Lung (tissue), 12 donors: ENCODE results near the gene JDP2. TPM values are rescaled to one million over a fixed set of nuclear protein-coding genes. Genes with fewer than 3 reads are reported as not detected.

Source experiments
- ATAC-seq: fragments of 200-7000 bp; cut with Tn5 transposase; one replicate; pipeline ENCODE4 v1.9.1; 2020; ENCODE audit warnings: moderate number of reproducible peaks; ENCODE audit not compliant: insufficient read depth, low FRiP score
- DNase-seq, 3 donors: peaks; one replicate each; pipeline ENCODE4 v3.0.0-alpha.2; 2013 to 2017
- H3K27ac ChIP-seq, 2 donors: one replicate each; pipeline ENCODE4 v1.5.1; 2013; ENCODE audit warnings: mild to moderate bottlenecking in 2 of 2, moderate library complexity in 2 of 2, control low read depth in 1 of 2, inconsistent platforms in 1 of 2, low read depth in 1 of 2, low read length in 1 of 2
- H3K27me3 ChIP-seq, 3 donors: one replicate each; pipeline ENCODE4 v1.5.1; 2013; ENCODE audit warnings: low read length in 2 of 3; ENCODE audit not compliant: control insufficient read depth in 3 of 3, insufficient read depth in 3 of 3
- H3K36me3 ChIP-seq, 4 donors: one replicate each; pipeline ENCODE4 v1.5.1; 2013; ENCODE audit warnings: low read length in 4 of 4, mild to moderate bottlenecking in 1 of 4, moderate library complexity in 1 of 4; ENCODE audit not compliant: control insufficient read depth in 4 of 4, insufficient read depth in 4 of 4
- H3K4me1 ChIP-seq, 5 donors: one replicate each; pipeline ENCODE4 v1.5.1; 2013; ENCODE audit warnings: low read length in 5 of 5, mild to moderate bottlenecking in 2 of 5, moderate library complexity in 1 of 5; ENCODE audit not compliant: control insufficient read depth in 5 of 5, insufficient read depth in 5 of 5
- H3K4me3 ChIP-seq: one replicate; pipeline ENCODE4 v1.5.1; 2013; ENCODE audit warnings: mild to moderate bottlenecking, control low read depth, moderate library complexity
- H3K9ac ChIP-seq, 2 donors: one replicate each; pipeline ENCODE4 v1.5.1; 2013; ENCODE audit warnings: low read length in 2 of 2, control low read depth in 1 of 2; ENCODE audit not compliant: insufficient read depth in 1 of 2
- H3K9me3 ChIP-seq, 4 donors: one replicate each; pipeline ENCODE4 v1.5.1; 2013; ENCODE audit warnings: low read length in 3 of 4, mild to moderate bottlenecking in 1 of 4, moderate library complexity in 1 of 4; ENCODE audit not compliant: control insufficient read depth in 4 of 4, insufficient read depth in 3 of 4
- CTCF ChIP-seq: IDR thresholded peaks from 2 replicates; pipeline ENCODE4 v1.5.1; 2012; ENCODE audit warnings: mild to moderate bottlenecking; ENCODE audit errors: control extremely low read depth, extremely low read depth
- WGBS, 2 donors: extraction: QIAGEN DNeasy Blood & Tissue Kit; methylation state at CpG; one replicate each; pipeline ENCODE4 v1.1.7; 2013; 5-methylcytosine and 5-hydroxymethylcytosine counted together
- polyA plus RNA-seq, 2 donors: library from polyadenylated mRNA; stranded (reverse); fragments of 200-250 nt; gene quantifications; one replicate each; pipeline ENCODE4 v1.2.1, GENCODE V29; 2013
- total RNA-seq, 2 donors: library from RNA; depleted of rRNA in 1 of 2; stranded (reverse); fragments of >200 nt in 1 of 2; gene quantifications; one replicate each; pipeline ENCODE4 v1.2.1, GENCODE V29; 2014 to 2021
- donor health status: control.
- donor health status: control.
- donor health status: Bipolar disorder and iron deficiency.
- donor health status: healthy.
- donor health status: DM: yes; HTN: yes; CAD: no.

JDP2 gene
- total and polyA plus RNA-seq, 4 donors: 34.8 to 88.9 (median 57.7) TPM

GRCh38 chr14:75392686-75393641 is 34.9 kb upstream of the JDP2 start:
- no peaks in the 10 kb centered on the region for H3K9me3 ChIP-seq
- H3K4me3 ChIP-seq: no peak overlapping the region
- ATAC-seq: no peak
- H3K27me3 ChIP-seq: no peaks in the 10 kb centered on the region
- no peak for DNase-seq
- no peak overlapping the region for H3K27ac ChIP-seq
- H3K9ac ChIP-seq: no peak overlapping the region
- no peaks in the 10 kb centered on the region for H3K36me3 ChIP-seq
- H3K4me1 ChIP-seq: peaks cover 0 to 2% (median 0%) of the 10 kb centered on the region in 5 donors
- no peak for TF ChIP-seq CTCF
- WGBS, 2 donors: 89% methylated on average over 11 of the region's 11 CpGs

GRCh38 chr14:75393794-75394193 is 34.0 kb upstream of the JDP2 start:
- no peak overlapping the region for H3K27ac ChIP-seq
- H3K9me3 ChIP-seq: no peaks in the 10 kb centered on the region
- no peak overlapping the region for H3K4me3 ChIP-seq
- WGBS, 2 donors: 94 to 95% methylated on average over 9 of the region's 9 CpGs
- H3K9ac ChIP-seq: no peak overlapping the region
- peaks cover 0 to 2% (median 0%) of the 10 kb centered on the region in 5 donors for H3K4me1 ChIP-seq
- H3K36me3 ChIP-seq: no peaks in the 10 kb centered on the region
- no peak for DNase-seq
- no peaks in the 10 kb centered on the region for H3K27me3 ChIP-seq
- ATAC-seq: no peak
- TF ChIP-seq CTCF: no peak

- H3K27ac ChIP-seq: no peak overlapping the region
- 87 to 92% methylated on average over 5 of the region's 5 CpGs for WGBS, 2 donors
- TF ChIP-seq CTCF: no peak
- no peak overlapping the region for H3K9ac ChIP-seq
- H3K4me1 ChIP-seq: peaks cover 0 to 8% (median 6%) of the 10 kb centered on the region in 5 donors
- no peaks in the 10 kb centered on the region for H3K9me3 ChIP-seq
- no peaks in the 10 kb centered on the region for H3K27me3 ChIP-seq
- no peak overlapping the region for H3K4me3 ChIP-seq
- ATAC-seq: no peak
- DNase-seq: no peak
- H3K36me3 ChIP-seq: no peaks in the 10 kb centered on the region
Observed at GRCh38 chr14:75395862-75396261, 32.0 kb upstream of the JDP2 start.
